ENCODE measurements around the gene RPS6KC1.
"Not testable (repeated sequence)": the region's sequence is repeated elsewhere in the genome, so short reads cannot be mapped to it uniquely, and the experiment has no call there.

RPS6KC1 gene

DNA sequence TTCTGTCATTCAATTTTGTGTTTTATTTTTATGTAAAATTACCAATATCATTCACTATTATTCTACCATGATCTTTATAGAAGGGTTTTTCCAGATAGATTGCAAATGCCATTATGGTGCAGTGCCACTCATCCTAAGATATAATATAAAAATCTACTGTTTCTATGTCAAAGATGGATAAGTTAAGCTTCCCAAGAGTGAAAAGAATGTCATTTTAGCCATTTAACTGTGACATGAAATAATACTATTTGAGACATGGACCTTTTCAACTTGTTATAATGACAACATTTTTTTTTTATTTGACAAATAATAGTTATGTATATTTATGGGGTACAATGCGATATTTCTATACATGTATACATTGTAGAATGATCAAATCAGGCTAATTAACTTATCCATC is 224.3 kb downstream of the RPS6KC1 start:
- DNase-seq (ENCODE audit: low read depth in 1 of 2, low spot score in 1 of 2) = no peak

DNA sequence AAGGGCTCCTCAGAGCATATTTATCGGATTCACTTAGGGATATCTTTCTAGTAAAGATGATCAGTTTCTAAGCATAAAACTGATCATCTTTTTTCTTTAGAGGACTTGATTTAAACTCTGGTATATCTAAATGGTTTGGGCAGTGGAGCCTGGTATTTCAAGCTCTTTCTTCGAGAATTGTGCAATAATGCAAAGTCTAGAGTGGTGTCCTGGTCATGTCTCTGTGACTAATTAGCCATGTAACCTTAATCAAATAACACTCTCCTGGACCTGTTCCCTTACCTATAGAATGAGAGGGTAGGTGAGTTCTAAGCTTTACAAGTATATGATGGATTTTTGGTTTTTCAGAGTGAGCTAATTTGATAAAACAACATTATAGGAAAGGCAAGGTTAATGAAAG is 225.2 kb downstream of the RPS6KC1 start:
- DNase-seq (ENCODE audit: low read depth in 1 of 2, low spot score in 1 of 2) = no peak

DNA sequence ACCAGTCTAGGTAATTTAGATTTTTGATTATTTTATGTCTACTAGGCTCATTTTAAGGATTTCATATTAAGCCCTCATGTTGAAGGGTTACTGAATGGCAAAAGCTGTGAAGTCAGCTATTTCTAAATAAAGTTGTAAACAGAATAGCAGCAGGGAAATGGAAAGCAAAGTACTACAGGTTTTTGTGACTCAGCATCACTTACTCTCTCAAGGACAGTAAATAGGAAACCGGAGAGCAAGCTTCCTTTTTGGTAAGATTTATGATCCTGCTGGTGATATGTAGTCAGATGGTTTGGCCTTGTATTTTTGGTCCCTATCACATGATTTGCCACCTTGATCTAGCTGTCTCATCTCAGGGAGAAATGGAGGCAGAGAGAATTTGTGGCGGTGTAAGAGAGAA is 226.0 kb downstream of the RPS6KC1 start:
- DNase-seq (ENCODE audit: low read depth in 1 of 2, low spot score in 1 of 2) = no peak

DNA sequence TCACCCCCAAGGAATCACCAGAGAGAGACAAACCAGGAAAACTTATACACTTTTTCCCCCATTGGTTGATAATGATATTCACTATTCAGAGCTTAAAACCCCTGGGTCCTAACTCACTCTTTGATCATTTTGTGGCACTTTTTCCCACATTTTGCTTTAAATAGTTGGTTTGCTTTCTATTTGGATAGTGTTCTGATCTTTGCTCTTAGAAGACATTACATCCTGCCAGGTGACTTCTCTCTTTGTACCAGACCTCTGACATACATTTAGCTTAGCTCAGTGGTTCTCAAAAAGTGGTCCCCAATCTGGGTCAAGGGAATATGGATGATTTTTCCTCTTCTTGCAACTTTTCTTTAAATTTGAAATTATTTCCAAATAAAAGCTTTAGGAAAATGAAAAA is 228.4 kb downstream of the RPS6KC1 start:
- DNase-seq (ENCODE audit: low read depth in 1 of 2, low spot score in 1 of 2) = no peak

DNA sequence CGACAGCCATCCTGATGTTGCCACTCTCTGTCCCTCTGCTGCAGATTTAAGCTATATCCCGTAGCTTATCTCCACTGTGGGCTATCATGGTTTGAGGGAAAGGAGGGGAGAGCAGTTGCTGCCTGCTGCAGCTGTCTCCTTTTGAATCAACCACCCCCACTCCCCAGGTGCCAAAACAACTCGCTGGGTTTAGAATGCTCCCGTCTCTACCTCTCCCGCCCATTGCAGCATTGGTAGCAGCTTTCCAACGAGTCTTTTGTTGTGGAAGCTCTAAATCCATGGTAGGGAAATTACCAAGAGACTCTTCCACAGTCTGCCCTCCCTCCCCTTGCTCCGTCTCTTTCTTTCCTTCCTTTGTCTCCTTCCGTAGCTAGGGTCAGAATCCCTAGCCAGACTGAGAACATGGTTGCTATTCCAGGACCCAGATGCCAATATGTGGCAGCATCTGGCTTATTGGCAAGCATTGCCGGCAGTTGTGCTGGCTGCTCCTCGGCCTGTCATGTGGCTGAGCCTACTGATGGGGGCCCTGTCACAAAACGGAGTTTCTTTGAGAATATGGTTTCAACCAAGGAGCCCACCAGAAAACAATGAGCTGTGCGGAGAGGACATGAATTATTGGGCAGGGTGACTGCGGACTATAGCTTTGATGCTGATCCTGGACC is 230.7 kb downstream of the RPS6KC1 start:
- DNase-seq (ENCODE audit: low read depth in 1 of 2, low spot score in 1 of 2) = no peak

DNA sequence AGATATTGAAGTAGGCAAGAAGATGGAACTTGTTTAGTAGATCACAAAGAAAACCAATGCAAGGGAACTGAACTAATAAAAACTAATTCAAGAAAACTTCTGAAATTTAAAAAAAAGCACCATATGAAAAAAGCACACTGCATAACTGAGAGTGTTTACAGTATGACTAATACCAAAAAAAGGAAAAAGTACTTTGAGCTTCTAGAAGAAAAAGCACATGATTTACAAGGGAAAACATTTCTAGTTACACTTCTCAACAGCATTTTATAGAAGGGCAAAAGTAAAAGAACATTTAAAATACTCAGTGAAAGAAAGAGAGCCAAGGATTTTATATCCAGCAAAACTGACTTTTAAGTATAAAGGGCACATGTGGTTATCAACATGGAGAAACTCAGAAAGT is 233.6 kb downstream of the RPS6KC1 start:
- DNase-seq (ENCODE audit: low read depth in 1 of 2, low spot score in 1 of 2) = no peak

DNA sequence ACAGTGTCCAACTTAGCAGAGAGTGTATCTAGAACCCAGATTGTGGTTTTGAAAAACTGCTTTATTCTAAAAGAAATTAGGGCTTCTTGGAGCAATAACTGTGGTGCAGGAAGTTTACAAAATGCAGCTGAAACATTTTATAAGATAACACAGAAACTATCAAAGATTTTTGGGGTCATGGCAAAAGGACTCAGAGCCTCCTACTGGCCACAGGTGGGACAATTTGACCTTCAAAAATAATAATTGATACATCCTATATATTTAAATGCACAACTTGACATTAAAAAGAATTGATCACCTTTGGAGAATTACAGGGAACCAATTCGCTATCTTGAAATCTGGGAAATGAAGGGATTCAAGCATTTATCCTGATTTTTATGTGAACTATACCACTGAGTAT is 235.2 kb downstream of the RPS6KC1 start:
- DNase-seq (ENCODE audit: low read depth in 1 of 2, low spot score in 1 of 2) = no peak

DNA sequence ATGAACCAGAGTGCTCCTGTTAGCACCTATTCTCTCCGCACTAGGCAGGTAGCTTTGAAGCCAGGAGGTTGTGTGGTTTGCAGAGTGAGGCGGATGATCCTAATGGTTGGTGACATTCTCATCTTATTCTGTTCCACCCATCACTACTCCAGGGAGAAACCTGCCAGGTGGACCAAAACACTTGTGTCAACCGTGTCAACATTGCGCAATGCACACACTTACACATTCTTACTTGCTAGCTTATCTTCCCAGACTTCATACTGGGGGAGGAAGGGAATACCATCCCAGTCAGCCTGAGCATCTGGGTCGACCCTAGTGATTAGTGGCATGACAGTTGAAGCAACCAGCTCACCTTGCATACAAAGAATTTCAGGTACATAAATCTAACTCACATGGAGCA is 236.9 kb downstream of the RPS6KC1 start:
- no peak for DNase-seq (ENCODE audit: low read depth in 1 of 2, low spot score in 1 of 2)

DNA sequence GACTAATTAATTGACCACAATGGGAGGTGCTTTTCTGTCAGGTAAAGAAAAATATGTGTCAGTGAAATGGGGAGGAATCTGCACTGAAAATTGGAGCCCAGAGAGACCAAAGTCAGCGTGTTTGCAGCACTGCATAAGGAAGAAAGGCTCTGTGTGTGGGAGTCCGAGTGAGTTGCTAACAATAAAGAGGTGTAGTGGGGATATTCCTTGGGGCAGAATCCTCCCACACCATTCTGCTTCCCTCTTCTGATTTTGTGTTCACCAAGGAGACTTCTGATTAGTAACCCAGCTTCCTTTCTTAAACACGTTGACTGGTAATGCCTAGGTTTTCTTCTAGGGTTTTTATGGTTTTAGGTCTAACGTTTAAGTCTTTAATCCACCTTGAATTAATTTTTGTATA is 240.5 kb downstream of the RPS6KC1 start:
- no peak for DNase-seq (ENCODE audit: low read depth in 1 of 2, low spot score in 1 of 2)

DNA sequence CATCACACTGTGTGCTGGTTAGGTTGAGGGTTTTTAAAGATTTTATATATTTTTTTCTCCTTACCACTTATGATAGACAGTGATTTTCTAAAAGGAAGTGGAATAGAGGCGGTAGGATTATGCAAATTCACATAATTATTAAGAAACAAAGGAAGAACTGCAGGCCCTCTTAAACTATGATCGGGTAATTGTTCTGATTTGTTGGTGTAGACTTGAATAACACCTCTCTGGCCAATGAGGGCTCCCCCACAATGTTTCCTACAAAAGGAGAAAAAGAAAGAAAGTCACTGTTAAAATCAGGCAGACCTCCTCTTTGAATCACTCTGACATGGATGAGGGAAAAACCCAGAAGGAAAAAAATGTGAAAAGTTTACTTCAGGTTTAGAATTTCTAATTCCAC is 241.6 kb downstream of the RPS6KC1 start:
- no peak for DNase-seq (ENCODE audit: low read depth in 1 of 2, low spot score in 1 of 2)

DNA sequence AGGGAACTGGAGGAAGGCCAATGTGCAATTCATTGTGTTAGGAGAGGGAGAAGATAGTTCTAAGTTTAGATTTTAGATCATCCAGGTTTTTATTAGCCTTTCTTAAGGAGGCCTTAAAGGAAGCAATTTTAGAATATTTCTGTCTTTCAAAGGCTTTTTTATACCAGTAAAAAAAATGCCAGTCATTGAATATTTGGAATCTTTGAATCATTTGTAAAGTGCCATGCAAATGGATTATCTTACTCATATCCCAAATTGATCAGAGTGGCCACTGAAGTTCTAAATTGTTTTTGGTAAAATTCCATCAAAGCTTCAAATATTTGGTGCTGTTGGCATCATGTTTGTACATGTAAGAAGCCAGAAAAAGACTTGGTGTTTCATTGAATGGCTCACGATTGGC is 244.8 kb downstream of the RPS6KC1 start:
- DNase-seq (ENCODE audit: low read depth in 1 of 2, low spot score in 1 of 2) = no peak

DNA sequence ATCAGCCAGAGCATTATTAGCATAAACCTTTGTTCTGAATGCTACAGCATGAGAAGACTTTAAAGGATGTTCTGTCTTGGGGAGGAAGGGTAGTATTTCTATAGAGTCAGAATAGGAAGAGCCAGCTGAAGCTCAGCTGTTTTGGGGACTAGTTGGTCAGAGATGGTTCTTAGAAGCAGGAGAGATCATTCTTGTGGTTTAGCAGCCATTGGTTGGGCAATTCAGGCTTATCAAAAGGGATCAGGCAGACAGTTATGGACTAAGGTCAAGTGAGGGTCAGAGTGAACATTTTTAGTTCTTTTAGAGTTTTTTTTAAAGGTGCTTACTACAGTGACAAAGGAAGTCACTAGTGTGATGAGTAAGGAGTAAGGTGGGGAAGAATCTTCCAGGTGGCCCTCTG is 245.5 kb downstream of the RPS6KC1 start:
- no peak for DNase-seq (ENCODE audit: low read depth in 1 of 2, low spot score in 1 of 2)

DNA sequence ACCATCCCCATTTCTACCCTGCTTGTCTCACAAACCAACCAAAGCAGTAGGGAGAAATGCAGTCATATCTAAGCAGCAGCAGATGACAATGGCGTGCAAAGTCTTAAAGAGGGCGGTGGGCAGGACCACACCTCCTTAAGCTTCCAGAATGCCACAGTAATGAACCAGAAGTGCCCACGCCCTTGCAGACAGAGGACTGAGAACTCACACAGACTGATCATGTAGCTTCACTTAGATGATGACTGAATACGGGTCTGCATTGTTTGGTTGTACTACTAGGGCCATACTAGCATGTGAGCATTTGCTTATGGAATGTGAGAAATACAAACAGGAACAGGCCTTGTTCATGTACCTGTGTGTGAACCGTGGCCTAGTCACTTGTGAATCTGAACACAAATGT is 246.0 kb downstream of the RPS6KC1 start:
- DNase-seq (ENCODE audit: low read depth in 1 of 2, low spot score in 1 of 2) = no peak

DNA sequence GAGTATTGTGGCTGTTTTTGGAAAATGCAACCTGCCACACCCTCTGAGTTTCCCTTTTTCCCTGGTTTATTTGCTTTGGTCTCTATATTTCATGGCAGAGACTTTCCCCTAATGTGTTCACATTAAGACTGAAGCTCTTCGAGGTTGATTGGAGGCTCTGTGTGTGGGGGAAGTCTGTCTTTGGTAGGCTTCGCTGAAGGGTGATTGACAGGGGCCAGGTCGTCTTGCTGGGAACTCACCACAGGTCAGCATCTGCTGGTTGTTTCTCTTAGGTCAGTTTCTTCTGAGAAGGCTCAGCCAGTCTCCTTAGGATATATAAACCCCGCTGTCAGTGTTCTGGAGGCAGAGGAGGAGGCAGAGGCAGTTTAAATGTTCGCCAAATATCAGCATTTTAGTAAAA is 249.4 kb downstream of the RPS6KC1 start:
- no peak for DNase-seq (ENCODE audit: low read depth in 1 of 2, low spot score in 1 of 2)

DNA sequence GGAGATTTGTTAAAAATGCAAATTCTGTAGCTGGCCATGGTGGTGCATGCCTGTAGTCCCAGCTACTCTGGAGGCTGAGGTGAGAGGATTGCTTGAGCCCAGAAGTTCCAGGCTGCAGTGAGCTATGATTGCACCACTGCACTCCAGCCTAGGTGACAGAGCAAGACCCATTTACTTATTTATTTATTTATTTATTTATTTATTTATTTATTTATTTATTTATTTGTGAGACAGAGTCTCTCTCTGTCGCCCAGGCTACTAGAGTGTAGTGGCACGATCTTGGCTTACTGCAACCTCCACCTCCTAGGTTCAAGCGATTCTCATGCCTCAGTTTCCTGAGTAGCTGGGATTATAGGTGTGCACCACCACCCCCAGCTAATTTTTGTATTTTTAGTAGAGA is 250.5 kb downstream of the RPS6KC1 start:
- not testable (repeated sequence) for DNase-seq (ENCODE audit: low read depth in 1 of 2, low spot score in 1 of 2)

DNA sequence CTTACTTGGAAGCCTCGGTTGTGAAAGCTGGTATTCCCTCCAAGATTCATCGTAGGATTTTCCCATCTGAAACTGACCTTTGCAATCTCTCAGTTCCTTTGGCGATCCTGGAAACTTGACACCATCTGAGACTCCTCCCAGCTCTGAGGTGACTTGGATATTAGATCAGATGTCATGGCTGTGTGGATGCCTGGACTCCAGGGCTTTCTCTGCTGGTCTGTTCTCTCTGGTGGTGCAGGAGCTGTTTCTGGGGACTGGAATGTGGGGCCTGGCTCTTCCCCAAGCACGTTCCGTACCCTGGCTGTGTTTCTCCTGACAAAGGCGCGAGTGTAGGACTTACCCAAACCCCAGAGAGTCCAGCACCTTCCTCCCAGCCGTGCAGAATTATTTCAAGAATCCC is 252.2 kb downstream of the RPS6KC1 start:
- no peak for DNase-seq (ENCODE audit: low read depth in 1 of 2, low spot score in 1 of 2)

DNA sequence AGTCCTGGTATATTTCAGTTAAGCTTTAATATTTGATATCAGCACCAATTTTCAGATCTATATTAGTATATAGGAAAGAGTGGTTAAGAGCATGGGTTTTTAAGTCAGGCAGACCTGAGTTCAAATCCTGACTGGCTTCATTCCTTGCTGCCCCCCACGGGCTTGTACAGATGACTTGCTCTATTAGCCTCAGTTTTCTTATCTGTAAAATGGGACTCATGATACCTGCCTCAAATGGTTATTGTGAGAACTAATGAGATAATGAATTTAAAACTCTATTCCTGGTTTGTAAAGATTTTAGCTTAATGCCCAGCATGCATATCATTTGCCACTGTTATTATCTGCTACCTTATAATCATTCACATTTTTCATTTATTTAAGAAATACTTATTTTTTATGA is 264.5 kb downstream of the RPS6KC1 start:
- no peak for DNase-seq (ENCODE audit: low read depth in 1 of 2, low spot score in 1 of 2)

DNA sequence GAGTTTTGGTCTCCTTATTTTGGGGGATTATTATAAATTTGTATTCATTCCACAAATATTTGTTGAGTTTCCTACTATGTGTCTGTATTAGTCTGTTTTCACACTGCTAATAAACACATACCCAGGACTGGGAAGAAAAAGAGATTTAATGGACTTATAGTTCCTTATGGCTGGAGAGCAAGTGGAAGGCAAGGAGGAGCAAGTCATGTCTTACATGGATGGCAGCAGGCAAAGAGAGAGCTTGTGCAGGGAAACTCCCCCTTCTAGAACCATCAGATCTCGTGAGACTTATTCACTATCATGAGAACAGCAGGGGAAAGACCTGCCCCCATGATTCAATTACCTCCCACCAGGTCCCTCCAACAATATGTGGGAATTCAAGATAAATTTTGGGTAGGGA is 267.4 kb downstream of the RPS6KC1 start:
- DNase-seq (ENCODE audit: low read depth in 1 of 2, low spot score in 1 of 2) = not testable (repeated sequence)

DNA sequence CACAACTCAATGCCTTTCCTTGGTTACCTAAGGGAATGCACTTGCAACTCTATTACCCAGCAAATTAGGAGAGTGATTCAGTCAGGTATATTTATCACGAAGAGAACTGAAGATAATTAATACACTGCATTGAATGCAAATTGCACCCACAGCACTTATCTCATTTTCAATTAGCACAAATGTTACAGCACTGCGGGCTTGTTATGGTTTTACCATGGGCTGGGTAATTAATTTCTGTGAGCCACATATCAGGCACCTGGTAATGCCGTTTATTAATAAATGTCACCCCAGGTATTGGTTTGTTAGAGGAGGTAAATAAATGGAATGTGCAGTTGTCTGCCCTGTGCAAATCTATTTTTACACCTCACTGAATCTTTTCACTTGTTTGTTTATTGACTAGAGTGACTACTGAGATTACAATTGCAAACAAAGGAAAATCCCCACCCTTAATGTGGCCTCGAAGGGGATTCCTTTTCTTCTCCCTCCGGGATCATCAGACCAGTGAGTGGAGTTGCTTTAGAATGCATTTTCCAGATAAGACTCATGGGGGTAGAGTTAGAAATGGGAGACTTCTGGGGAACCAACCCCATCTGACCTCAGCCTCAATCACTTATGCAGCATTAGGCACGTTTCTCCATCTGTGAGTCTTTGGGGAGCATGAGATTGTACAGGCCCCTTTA is 269.3 kb downstream of the RPS6KC1 start:
- DNase-seq (ENCODE audit: low read depth in 1 of 2, low spot score in 1 of 2) = no peak
